Uterus (tissue), 2 donors: ENCODE data around the gene MITF.

Source experiments
- POLR2A ChIP-seq, 2 donors: fragments of 450-650 bp; IDR thresholded peaks; one replicate each; pipeline ENCODE4 v1.6.1; 2016; ENCODE audit warnings: antibody characterized with exemption in 2 of 2, mild to moderate bottlenecking in 1 of 2, moderate library complexity in 1 of 2
- TF ChIP-seq, protein P1 (sequence below), 4 experiments: fragments of 200-600 bp in 2 of 4; fragments of 450-650 bp in 2 of 4; sonication (generic) in 2 of 4; IDR thresholded peaks; one replicate each; pipeline ENCODE4 v1.5.1; 2016 to 2019; ENCODE audit warnings: antibody characterized with exemption in 4 of 4, mild to moderate bottlenecking in 2 of 4, moderate library complexity in 1 of 4

DNA sequence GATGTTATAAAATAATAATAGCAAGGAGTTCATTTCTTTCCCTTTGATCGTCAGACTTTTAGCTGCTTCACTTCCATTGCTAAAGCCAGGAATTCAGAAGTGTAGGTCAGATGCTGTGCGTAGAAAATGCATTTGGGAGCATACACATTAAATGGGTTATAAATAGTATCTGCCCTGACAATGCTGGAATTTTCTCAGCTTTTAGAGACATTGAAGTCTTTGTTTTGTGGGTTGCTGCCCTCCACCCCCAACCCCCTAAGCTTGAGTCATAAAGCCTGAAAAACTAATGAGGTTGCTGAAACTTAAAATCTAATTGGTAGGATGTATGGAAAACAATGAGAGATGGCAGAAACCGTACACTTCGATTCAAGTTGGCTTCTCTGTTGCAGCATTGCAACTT, 81.9 kb downstream of the MITF start:
- TF ChIP-seq, protein P1, sequence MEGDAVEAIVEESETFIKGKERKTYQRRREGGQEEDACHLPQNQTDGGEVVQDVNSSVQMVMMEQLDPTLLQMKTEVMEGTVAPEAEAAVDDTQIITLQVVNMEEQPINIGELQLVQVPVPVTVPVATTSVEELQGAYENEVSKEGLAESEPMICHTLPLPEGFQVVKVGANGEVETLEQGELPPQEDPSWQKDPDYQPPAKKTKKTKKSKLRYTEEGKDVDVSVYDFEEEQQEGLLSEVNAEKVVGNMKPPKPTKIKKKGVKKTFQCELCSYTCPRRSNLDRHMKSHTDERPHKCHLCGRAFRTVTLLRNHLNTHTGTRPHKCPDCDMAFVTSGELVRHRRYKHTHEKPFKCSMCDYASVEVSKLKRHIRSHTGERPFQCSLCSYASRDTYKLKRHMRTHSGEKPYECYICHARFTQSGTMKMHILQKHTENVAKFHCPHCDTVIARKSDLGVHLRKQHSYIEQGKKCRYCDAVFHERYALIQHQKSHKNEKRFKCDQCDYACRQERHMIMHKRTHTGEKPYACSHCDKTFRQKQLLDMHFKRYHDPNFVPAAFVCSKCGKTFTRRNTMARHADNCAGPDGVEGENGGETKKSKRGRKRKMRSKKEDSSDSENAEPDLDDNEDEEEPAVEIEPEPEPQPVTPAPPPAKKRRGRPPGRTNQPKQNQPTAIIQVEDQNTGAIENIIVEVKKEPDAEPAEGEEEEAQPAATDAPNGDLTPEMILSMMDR (IDR thresholded peaks at IDR 0.05) = no peak
- no peak for TF ChIP-seq POLR2A (IDR thresholded peaks at IDR 0.05)
